ENCODE results near the gene PNMA6A.
"Not testable (repeated sequence)": the region's sequence is repeated elsewhere in the genome, so short reads cannot be mapped to it uniquely, and the experiment has no call there.

The PNMA6A gene

DNA sequence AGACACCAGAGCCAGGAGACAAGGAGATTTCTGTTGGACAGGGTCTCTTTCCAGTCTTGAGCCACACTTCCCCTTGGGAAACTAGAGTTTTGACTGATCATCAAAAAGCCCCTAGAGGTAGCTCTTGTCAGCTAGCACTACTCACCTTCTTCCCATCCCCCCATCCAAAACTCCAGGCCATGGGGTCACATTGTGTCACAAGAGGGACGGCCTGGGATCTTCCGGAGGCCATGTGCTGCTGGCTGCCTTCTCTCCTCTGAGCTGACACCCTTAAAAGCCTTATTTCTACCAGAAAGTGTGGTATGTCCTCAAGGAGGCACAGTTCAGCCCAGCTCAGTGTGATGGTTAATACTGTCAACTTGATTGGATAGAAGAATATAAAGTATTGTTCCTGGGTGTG, 8.2 kb upstream of the PNMA6A start:
- H3K4me3 Mint-ChIP-seq: no peak overlapping the region
- H3K36me3 Mint-ChIP-seq: no peaks in the 10 kb centered on the region
- no peaks in the 10 kb centered on the region for H3K9me3 Mint-ChIP-seq
- no peak overlapping the region for H3K27ac Mint-ChIP-seq
- no peaks in the 10 kb centered on the region for H3K27me3 Mint-ChIP-seq
- H3K4me1 Mint-ChIP-seq: no peaks in the 10 kb centered on the region

- Mint-ChIP-seq H3K36me3 (no peaks in the 10 kb centered on the region), H3K27me3 (no peaks in the 10 kb centered on the region), H3K9me3 (no peaks in the 10 kb centered on the region), H3K27ac (no peak overlapping the region), H3K4me3 (no peak overlapping the region), H3K4me1 (no peaks in the 10 kb centered on the region)
Observed at GRCh38 chrX:153065389-153065788, 6.9 kb upstream of the PNMA6A start.

DNA sequence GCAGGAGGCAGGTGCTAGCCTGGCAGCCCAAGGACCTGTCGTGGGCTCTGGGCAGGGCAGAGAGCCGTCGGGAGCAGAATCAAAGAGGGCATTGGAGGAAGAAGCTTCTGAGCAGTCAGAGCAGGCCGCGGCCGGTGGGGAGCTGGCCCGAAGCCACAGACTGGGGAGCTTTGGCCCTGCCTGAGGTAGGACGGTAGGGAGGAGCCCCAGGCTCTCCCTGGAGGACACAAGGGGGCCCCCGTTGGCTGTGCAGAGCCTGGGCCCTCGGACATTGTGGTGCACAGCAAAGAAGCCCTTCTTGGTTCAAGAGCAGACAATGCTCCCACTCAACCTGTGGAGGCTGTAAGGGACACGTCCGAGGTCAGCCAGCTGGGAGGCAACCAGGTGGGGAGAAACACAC, 5.9 kb upstream of the PNMA6A start:
- not testable (repeated sequence) for H3K36me3 Mint-ChIP-seq, H3K4me3 Mint-ChIP-seq, H3K9me3 Mint-ChIP-seq, H3K27me3 Mint-ChIP-seq, H3K27ac Mint-ChIP-seq, H3K4me1 Mint-ChIP-seq

DNA sequence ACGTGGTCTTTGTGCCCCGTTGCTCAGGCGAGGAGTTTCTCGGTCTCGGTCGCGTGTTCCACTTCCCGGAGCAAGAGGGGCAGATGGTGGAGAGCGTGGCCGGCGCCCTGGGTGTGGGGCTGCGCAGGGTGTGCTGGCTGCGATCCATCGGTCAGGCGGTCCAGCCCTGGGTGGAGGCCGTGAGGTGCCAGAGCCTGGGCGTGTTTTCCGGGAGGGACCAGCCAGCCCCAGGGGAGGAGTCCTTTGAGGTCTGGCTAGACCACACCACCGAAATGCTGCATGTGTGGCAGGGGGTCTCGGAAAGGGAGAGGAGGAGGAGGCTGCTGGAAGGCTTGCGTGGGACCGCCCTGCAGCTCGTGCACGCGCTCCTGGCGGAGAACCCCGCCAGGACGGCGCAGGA, 1.1 kb downstream of the PNMA6A start:
- H3K4me3 Mint-ChIP-seq, H3K27me3 Mint-ChIP-seq, H3K36me3 Mint-ChIP-seq: not testable (repeated sequence)

GRCh38 chrX:153074262-153074899, 2.1 kb downstream of the PNMA6A start:
- Mint-ChIP-seq H3K27ac (no peak overlapping the region), H3K4me3 (no peak overlapping the region), H3K36me3 (no peaks in the 10 kb centered on the region), H3K4me1 (no peaks in the 10 kb centered on the region), H3K27me3 (no peaks in the 10 kb centered on the region), H3K9me3 (no peaks in the 10 kb centered on the region)

More for the DNA sequence above, 1.1 kb downstream of the PNMA6A start:
- H3K9me3 Mint-ChIP-seq, H3K27ac Mint-ChIP-seq, H3K4me1 Mint-ChIP-seq: not testable (repeated sequence)

- Mint-ChIP-seq H3K9me3 (no peaks in the 10 kb centered on the region), H3K27me3 (no peaks in the 10 kb centered on the region), H3K4me3 (peak overlapping the region; percentile 11)
Observed at GRCh38 chrX:153074935-153075334, 2.7 kb downstream of the PNMA6A start.

GRCh38 chrX:153075366-153075765, 3.1 kb downstream of the PNMA6A start:
- Mint-ChIP-seq H3K27me3 (no peaks in the 10 kb centered on the region), H3K4me3 (no peak overlapping the region), H3K9me3 (no peaks in the 10 kb centered on the region), H3K36me3 (no peaks in the 10 kb centered on the region), H3K4me1 (no peaks in the 10 kb centered on the region), H3K27ac (no peak overlapping the region)

More at GRCh38 chrX:153074935-153075334, 2.7 kb downstream of the PNMA6A start:
- Mint-ChIP-seq H3K4me1 (no peaks in the 10 kb centered on the region), H3K36me3 (no peaks in the 10 kb centered on the region), H3K27ac (no peak overlapping the region)

DNA sequence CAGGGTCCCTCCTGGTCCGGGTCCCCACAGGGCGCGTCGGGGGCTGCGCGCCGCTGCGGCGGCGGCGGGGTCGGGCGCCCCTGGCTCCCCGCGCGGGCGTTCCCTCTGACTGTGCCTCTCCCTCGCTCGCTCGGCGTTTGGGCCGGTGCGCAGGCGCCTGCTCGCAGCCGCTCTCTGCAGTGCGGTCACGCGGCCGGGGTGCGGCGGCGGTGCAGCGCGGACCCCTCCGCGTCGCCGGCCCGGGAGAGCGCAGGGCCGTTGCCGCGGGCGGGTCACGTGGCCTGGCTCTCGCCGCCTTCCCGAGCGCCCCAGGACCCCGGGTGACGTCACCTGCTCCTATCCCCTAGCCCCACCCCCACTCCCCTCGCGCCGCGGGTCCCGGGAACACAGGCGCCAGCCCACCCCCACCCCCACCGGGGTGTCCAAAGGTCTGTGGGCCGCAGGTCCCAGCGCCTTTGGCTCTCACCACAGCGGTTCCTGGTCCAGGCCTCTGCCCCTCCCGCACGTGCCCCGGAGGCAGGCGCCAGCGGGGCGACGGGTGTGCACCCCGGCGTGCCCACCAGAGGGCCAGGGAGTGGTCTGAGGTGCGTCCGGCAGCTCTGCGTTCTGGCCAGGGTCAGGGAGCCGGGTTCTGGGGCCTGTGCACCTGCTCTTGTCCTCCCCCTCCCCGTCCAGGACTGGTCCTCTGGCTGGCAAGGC, 5.3 kb downstream of the PNMA6A start:
- not testable (repeated sequence) for H3K36me3 Mint-ChIP-seq, H3K27me3 Mint-ChIP-seq, H3K4me3 Mint-ChIP-seq, H3K9me3 Mint-ChIP-seq, H3K27ac Mint-ChIP-seq, H3K4me1 Mint-ChIP-seq

DNA sequence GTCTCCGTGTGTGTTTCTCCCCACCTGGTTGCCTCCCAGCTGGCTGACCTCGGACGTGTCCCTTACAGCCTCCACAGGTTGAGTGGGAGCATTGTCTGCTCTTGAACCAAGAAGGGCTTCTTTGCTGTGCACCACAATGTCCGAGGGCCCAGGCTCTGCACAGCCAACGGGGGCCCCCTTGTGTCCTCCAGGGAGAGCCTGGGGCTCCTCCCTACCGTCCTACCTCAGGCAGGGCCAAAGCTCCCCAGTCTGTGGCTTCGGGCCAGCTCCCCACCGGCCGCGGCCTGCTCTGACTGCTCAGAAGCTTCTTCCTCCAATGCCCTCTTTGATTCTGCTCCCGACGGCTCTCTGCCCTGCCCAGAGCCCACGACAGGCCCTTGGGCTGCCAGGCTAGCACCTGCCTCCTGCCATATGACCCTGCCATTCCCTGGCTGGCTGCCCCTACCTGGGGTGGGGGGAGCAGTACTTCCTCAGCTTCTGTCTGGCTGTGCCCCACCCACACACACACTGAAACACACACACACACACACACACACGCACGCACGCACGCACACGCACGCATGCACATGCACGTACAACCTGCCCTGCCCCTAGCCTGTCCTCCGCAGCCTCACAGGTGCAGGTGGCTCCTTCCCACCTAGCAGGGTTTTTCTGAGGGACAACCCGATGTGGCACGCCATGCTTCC, 11.1 kb downstream of the PNMA6A start:
- not testable (repeated sequence) for H3K36me3 Mint-ChIP-seq, H3K9me3 Mint-ChIP-seq, H3K27ac Mint-ChIP-seq, H3K4me1 Mint-ChIP-seq, H3K27me3 Mint-ChIP-seq, H3K4me3 Mint-ChIP-seq

- Mint-ChIP-seq H3K36me3 (peaks cover 6% of the 10 kb centered on the region), H3K4me1 (peaks cover 15% of the 10 kb centered on the region), H3K27ac (no peak overlapping the region), H3K9me3 (peaks cover 5% of the 10 kb centered on the region), H3K27me3 (no peaks in the 10 kb centered on the region), H3K4me3 (no peak overlapping the region)
Observed at GRCh38 chrX:153102418-153102817, 30.2 kb downstream of the PNMA6A start.

GRCh38 chrX:153104959-153105358, 32.7 kb downstream of the PNMA6A start:
- not testable (repeated sequence) for H3K27me3 Mint-ChIP-seq, H3K9me3 Mint-ChIP-seq, H3K4me3 Mint-ChIP-seq, H3K36me3 Mint-ChIP-seq
- Mint-ChIP-seq H3K4me1 (peaks cover 15% of the 10 kb centered on the region), H3K27ac (peak overlapping the region; percentile 86)

DNA sequence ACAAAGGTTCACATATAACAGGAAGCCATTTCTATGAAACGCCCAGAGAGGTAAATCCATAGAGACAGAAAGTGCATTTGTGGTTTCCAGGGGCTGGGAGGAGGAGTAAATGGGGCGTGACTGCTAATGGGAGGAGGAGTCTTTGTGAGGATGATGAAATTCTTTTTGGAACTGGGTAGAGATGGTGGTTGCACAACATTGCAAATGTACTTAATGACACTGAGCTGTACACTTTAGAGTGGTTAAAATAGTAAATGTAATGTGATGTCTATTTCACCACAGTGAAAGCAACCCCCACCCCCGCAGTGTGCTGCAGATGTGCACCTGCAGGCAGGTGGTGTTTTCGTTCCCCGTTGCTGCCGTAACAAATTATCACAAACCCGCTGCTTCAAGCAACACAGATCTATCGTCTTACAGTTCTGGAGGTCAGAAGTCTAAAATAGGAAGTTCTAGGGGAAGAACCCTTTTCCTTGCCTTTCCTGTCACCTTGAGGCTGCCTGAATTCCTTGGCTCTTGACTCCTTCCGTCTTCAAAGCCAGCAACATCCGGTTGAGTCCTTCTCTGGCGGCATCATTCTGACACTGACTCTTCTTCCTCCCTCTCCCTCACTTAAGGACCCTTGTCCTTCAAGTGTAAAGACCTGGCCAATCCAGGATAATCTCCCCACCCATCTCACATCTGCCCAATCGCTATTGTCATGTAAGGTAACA, 34.0 kb downstream of the PNMA6A start:
- peaks cover 15% of the 10 kb centered on the region for H3K4me1 Mint-ChIP-seq
- not testable (repeated sequence) for H3K27me3 Mint-ChIP-seq, H3K36me3 Mint-ChIP-seq, H3K9me3 Mint-ChIP-seq
- H3K27ac Mint-ChIP-seq: peak overlapping the region; percentile 84
- H3K4me3 Mint-ChIP-seq: peak overlapping the region; percentile 35

- not testable (repeated sequence) for H3K4me3 Mint-ChIP-seq, H3K27ac Mint-ChIP-seq, H3K9me3 Mint-ChIP-seq, H3K27me3 Mint-ChIP-seq, H3K36me3 Mint-ChIP-seq, H3K4me1 Mint-ChIP-seq
Observed at GRCh38 chrX:153110735-153111134, 38.5 kb downstream of the PNMA6A start.

DNA sequence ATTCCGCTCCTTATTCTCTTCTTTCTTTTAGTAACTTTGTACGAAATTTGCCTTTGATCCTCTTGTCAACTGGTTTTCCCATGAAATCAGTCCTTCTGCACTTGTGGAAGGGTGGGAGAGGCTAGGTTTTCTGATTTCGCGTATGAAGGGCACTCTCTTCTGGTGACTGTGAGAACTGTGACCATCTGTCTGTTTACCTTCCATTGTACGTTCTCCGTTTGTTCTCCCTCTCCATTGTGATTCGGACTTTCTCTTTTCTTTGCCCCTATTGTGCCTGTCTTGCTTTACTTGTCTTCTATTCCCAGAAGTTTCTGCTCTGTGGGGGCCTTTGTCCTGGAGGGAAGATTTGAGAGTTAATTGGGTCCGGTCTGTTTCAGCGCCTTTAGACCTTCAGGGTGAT, 41.6 kb downstream of the PNMA6A start:
- H3K9me3 Mint-ChIP-seq, H3K27ac Mint-ChIP-seq, H3K4me1 Mint-ChIP-seq, H3K4me3 Mint-ChIP-seq, H3K27me3 Mint-ChIP-seq, H3K36me3 Mint-ChIP-seq: not testable (repeated sequence)

DNA sequence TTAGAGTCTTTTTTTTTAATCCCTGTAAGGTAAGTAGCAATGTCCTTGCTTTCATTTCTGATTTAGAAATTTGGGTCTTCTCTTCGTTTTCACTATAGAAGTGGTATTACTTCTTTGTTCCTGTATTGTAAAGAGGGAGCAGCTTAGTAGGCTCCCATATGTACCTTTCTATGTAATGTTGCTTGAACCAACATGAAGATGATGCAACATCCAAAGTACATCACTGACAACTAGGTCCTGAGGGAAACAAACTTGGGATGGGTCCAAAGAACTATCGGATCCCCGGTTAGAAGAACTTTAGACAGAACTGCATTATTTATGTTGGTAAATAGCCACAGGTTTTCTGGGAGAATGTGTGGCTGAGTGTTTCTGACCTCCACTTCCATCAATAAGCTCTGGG, 45.5 kb downstream of the PNMA6A start:
- not testable (repeated sequence) for H3K27ac Mint-ChIP-seq, H3K36me3 Mint-ChIP-seq, H3K4me3 Mint-ChIP-seq, H3K27me3 Mint-ChIP-seq, H3K9me3 Mint-ChIP-seq, H3K4me1 Mint-ChIP-seq

GRCh38 chrX:153120230-153120629, 48.0 kb downstream of the PNMA6A start:
- H3K36me3 Mint-ChIP-seq, H3K9me3 Mint-ChIP-seq, H3K4me3 Mint-ChIP-seq: not testable (repeated sequence)

More at GRCh38 chrX:153120230-153120629, 48.0 kb downstream of the PNMA6A start:
- H3K27ac Mint-ChIP-seq, H3K27me3 Mint-ChIP-seq, H3K4me1 Mint-ChIP-seq: not testable (repeated sequence)
